ENCODE data around the gene HTR4. TPM values are rescaled to one million over a fixed set of nuclear protein-coding genes. Genes with fewer than 3 reads are reported as not detected.

The HTR4 gene
- polyA plus RNA-seq, 1 donor (not counting 4 experiments of a cell fraction or from before 2014, with no cell fraction given): not detected

- Histone ChIP-seq H3K79me2 (ENCODE audit: control insufficient read depth, insufficient read depth, low read length) (no peaks in the 10 kb centered on the region), H3K36me3 (ENCODE audit: control insufficient read depth in 2 of 2, extremely low read depth in 1 of 2, insufficient read depth in 2 of 2, low read length in 2 of 2) (peaks cover 4 to 10% of the 10 kb centered on the region in 2 experiments), H3K4me1 (ENCODE audit: control insufficient read depth, extremely low read depth, insufficient read depth, low read length) (no peaks in the 10 kb centered on the region), H2AFZ (ENCODE audit: control insufficient read depth, low read length) (no peak overlapping the region), H3K9me1 (ENCODE audit: control insufficient read depth, extremely low read depth, insufficient read depth, low read length) (no peaks in the 10 kb centered on the region), H3K9ac (ENCODE audit: control insufficient read depth, extremely low read depth, insufficient read depth, low read length) (no peak overlapping the region), H3K4me2 (ENCODE audit: control insufficient read depth, extremely low read depth, insufficient read depth, low read depth, low read length) (no peak overlapping the region), H3K27me3 (ENCODE audit: control insufficient read depth, extremely low read depth, insufficient read depth, low read length) (no peaks in the 10 kb centered on the region), H3K27ac (ENCODE audit: control insufficient read depth, insufficient read depth, low read length) (no peak overlapping the region), H4K20me1 (ENCODE audit: control insufficient read depth, extremely low read depth, insufficient read depth, low read length) (no peaks in the 10 kb centered on the region), H3K4me3 (ENCODE audit: control insufficient read depth in 2 of 3, extremely low read depth in 1 of 3, insufficient read depth in 2 of 3, low read depth in 1 of 3, low read length in 3 of 3) (no peak overlapping the region), H3K9me3 (ENCODE audit: control insufficient read depth, low read depth, low read length) (no peaks in the 10 kb centered on the region)
- dilution Hi-C loops (cut with MboI; ENCODE audit: extremely low pct_ligation_motif_present, low sequenced_read_pairs): no loop called here
- no peak for DNase-seq (ENCODE audit: low read depth, low spot score)
- TF ChIP-seq EZH2 (IDR thresholded peaks at IDR 0.05; ENCODE audit: low read length) (no peak), CTCF (optimal IDR thresholded peaks at IDR 0.05 in 1 of 3, IDR thresholded peaks at IDR 0.05 in 1 of 3, conservative IDR thresholded peaks at IDR 0.05 in 1 of 3; ENCODE audit: extremely low read depth in 1 of 3, insufficient read depth in 2 of 3, low read length in 3 of 3) (no peak)
- FAIRE-seq: no peak
These were observed 207.7 kb downstream of the HTR4 start for GRCh38 chr5:148446611-148447010.

- H3K4me2 ChIP-seq (ENCODE audit: control insufficient read depth, extremely low read depth, insufficient read depth, low read depth, low read length): no peak overlapping the region
- no peaks in the 10 kb centered on the region for H3K79me2 ChIP-seq (ENCODE audit: control insufficient read depth, insufficient read depth, low read length)
- dilution Hi-C loops (cut with MboI; ENCODE audit: extremely low pct_ligation_motif_present, low sequenced_read_pairs): no loop called here
- no peak for TF ChIP-seq EZH2 (IDR thresholded peaks at IDR 0.05; ENCODE audit: low read length)
- no peak for TF ChIP-seq CTCF (optimal IDR thresholded peaks at IDR 0.05 in 1 of 3, IDR thresholded peaks at IDR 0.05 in 1 of 3, conservative IDR thresholded peaks at IDR 0.05 in 1 of 3; ENCODE audit: extremely low read depth in 1 of 3, insufficient read depth in 2 of 3, low read length in 3 of 3)
- H3K9me3 ChIP-seq (ENCODE audit: control insufficient read depth, low read depth, low read length): no peaks in the 10 kb centered on the region
- H3K27me3 ChIP-seq (ENCODE audit: control insufficient read depth, extremely low read depth, insufficient read depth, low read length): no peaks in the 10 kb centered on the region
- H3K27ac ChIP-seq (ENCODE audit: control insufficient read depth, insufficient read depth, low read length): no peak overlapping the region
- no peaks in the 10 kb centered on the region for H3K4me1 ChIP-seq (ENCODE audit: control insufficient read depth, extremely low read depth, insufficient read depth, low read length)
- H4K20me1 ChIP-seq (ENCODE audit: control insufficient read depth, extremely low read depth, insufficient read depth, low read length): no peaks in the 10 kb centered on the region
- no peak overlapping the region for H3K4me3 ChIP-seq (ENCODE audit: control insufficient read depth in 2 of 3, extremely low read depth in 1 of 3, insufficient read depth in 2 of 3, low read depth in 1 of 3, low read length in 3 of 3)
- DNase-seq (ENCODE audit: low read depth, low spot score): no peak
- no peak for FAIRE-seq
- H2AFZ ChIP-seq (ENCODE audit: control insufficient read depth, low read length): no peak overlapping the region
- no peak overlapping the region for H3K9ac ChIP-seq (ENCODE audit: control insufficient read depth, extremely low read depth, insufficient read depth, low read length)
- peaks cover 4 to 15% of the 10 kb centered on the region in 2 experiments for H3K36me3 ChIP-seq (ENCODE audit: control insufficient read depth in 2 of 2, extremely low read depth in 1 of 2, insufficient read depth in 2 of 2, low read length in 2 of 2)
- H3K9me1 ChIP-seq (ENCODE audit: control insufficient read depth, extremely low read depth, insufficient read depth, low read length): no peaks in the 10 kb centered on the region
These were observed 208.7 kb downstream of the HTR4 start for GRCh38 chr5:148445578-148445977.

Data from keratinocyte (primary cell).